Measurements from ENCODE around the gene CMC2. TPM values are rescaled to one million over a fixed set of nuclear protein-coding genes. Genes with fewer than 3 reads are reported as not detected.

Gene CMC2
- total and polyA plus RNA-seq, 7 donors, result 35.2 to 136 (median 54.6) TPM

- H3K4me1 ChIP-seq, result peaks cover 0 to 35% (median 29%) of the 10 kb centered on the region in 4 donors
- no peaks in the 10 kb centered on the region for H3K36me3 ChIP-seq
- no peaks in the 10 kb centered on the region for H3K9me3 ChIP-seq
- TF ChIP-seq POLR2A (IDR thresholded peaks at IDR 0.05), result no peak
- TF ChIP-seq EP300 (IDR thresholded peaks at IDR 0.05), result no peak
- TF ChIP-seq POLR2AphosphoS5 (IDR thresholded peaks at IDR 0.05), result no peak
- no peak for DNase-seq
- no peaks in the 10 kb centered on the region for H3K27me3 ChIP-seq
- intact Hi-C loops (cut with DNase I), result no loop called here
- WGBS, 2 donors, result 77 to 83% methylated on average over 2 of the region's 2 CpGs
- no peak overlapping the region for H3K27ac ChIP-seq
- no peak overlapping the region for H3K4me3 ChIP-seq
Measured at GRCh38 chr16:80936410-80936809, 70.3 kb downstream of the CMC2 start.

DNA sequence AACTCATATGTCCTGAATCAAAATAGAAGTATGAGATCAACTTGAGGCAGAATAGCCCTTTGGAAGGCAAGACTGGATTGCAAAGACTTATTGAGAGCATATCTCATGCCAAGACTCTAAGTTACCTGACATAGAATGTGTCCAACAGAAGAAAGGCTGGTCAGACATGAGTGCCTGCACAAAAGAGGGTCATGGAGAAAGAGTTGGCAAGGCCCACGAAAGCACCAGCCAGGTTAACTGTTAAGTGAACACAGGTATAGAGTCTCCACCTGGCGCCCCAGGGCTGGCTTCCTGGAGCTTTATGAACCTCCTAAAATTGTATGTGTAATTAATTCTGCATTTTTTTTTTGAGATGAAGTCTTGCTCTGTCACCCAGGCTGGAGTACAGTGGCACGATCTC is 71.0 kb downstream of the CMC2 start:
- no peaks in the 10 kb centered on the region for H3K27me3 ChIP-seq
- peaks cover 0 to 37% (median 29%) of the 10 kb centered on the region in 4 donors for H3K4me1 ChIP-seq
- TF ChIP-seq POLR2AphosphoS5 (IDR thresholded peaks at IDR 0.05) (no peak), POLR2A (IDR thresholded peaks at IDR 0.05) (no peak)
- TF ChIP-seq, protein P1, sequence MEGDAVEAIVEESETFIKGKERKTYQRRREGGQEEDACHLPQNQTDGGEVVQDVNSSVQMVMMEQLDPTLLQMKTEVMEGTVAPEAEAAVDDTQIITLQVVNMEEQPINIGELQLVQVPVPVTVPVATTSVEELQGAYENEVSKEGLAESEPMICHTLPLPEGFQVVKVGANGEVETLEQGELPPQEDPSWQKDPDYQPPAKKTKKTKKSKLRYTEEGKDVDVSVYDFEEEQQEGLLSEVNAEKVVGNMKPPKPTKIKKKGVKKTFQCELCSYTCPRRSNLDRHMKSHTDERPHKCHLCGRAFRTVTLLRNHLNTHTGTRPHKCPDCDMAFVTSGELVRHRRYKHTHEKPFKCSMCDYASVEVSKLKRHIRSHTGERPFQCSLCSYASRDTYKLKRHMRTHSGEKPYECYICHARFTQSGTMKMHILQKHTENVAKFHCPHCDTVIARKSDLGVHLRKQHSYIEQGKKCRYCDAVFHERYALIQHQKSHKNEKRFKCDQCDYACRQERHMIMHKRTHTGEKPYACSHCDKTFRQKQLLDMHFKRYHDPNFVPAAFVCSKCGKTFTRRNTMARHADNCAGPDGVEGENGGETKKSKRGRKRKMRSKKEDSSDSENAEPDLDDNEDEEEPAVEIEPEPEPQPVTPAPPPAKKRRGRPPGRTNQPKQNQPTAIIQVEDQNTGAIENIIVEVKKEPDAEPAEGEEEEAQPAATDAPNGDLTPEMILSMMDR (IDR thresholded peaks at IDR 0.05), result no peak
- WGBS, 2 donors, result 91 to 92% methylated on average over 3 of the region's 3 CpGs
- intact Hi-C loops (cut with DNase I), result no loop called here
- no peak overlapping the region for H3K4me3 ChIP-seq
- no peaks in the 10 kb centered on the region for H3K9me3 ChIP-seq
- no peaks in the 10 kb centered on the region for H3K36me3 ChIP-seq
- H3K27ac ChIP-seq, result no peak overlapping the region
- no peak for DNase-seq

- WGBS, 2 donors, result 18 to 24% methylated on average over 20 of the region's 20 CpGs
- H3K27me3 ChIP-seq, result no peaks in the 10 kb centered on the region
- H3K4me3 ChIP-seq, result peak overlapping the region; percentile 29 to 51 (median 46)
- no peak for TF ChIP-seq EP300 (IDR thresholded peaks at IDR 0.05)
- TF ChIP-seq POLR2AphosphoS5 (IDR thresholded peaks at IDR 0.05), result peak in 3 of 4 donors; percentile 5 to 44 (median 19)
- no peak for TF ChIP-seq POLR2A (IDR thresholded peaks at IDR 0.05)
- intact Hi-C loops (cut with DNase I), result no loop called here
- peak overlapping the region; percentile 81 to 92 (median 89) for H3K27ac ChIP-seq
- H3K9me3 ChIP-seq, result no peaks in the 10 kb centered on the region
- H3K4me1 ChIP-seq, result peaks cover 0 to 29% (median 20%) of the 10 kb centered on the region in 4 donors
- H3K36me3 ChIP-seq, result no peaks in the 10 kb centered on the region
- DNase-seq, result peak; percentile 79
Measured at GRCh38 chr16:80932708-80933095, 74.0 kb downstream of the CMC2 start.

- no peaks in the 10 kb centered on the region for H3K36me3 ChIP-seq
- DNase-seq, result peak; percentile 92
- intact Hi-C loops (cut with DNase I), result no loop called here
- no peak for TF ChIP-seq POLR2A (IDR thresholded peaks at IDR 0.05)
- peak in 1 of 4 donors; percentile 16 for TF ChIP-seq POLR2AphosphoS5 (IDR thresholded peaks at IDR 0.05)
- TF ChIP-seq EP300 (IDR thresholded peaks at IDR 0.05), result no peak
- TF ChIP-seq, protein P1 (IDR thresholded peaks at IDR 0.05), result no peak
- H3K27me3 ChIP-seq, result no peaks in the 10 kb centered on the region
- WGBS, 2 donors, result 2% methylated on average over 67 of the region's 67 CpGs
- peak overlapping the region; percentile 29 to 51 (median 46) for H3K4me3 ChIP-seq
- peak overlapping the region; percentile 81 to 92 (median 89) for H3K27ac ChIP-seq
- H3K4me1 ChIP-seq, result peaks cover 0 to 22% (median 15%) of the 10 kb centered on the region in 4 donors
- H3K9me3 ChIP-seq, result no peaks in the 10 kb centered on the region
Measured at GRCh38 chr16:80931801-80932707, 74.6 kb downstream of the CMC2 start.

DNA sequence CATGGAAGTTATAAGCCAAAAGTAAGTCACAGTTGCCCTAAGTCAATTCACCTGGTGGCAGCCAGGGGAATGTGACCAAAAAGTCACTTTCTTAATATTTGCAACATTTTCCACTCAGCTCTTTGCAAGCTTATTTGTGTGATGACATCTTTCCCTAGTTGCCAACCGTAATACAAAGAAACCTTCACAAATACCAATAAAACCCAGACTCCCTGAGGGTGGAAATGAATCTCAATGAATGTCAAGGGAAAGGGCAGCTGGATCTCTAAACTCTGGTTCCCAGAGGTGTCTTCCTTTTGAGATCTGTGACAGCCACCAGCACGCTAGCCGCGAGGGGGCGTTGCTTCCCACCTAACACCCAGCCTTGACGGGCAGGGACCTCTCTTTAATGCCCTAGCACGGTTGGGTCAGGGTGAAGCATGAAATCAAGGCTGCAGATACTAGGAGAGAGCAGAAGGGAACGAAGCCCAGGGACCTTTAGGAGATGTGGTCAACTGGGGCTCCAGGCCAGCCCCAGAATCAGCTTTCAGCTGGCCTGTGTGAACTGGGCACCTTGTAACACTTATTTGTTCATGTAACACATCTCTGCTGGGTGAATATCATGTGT is 82.2 kb downstream of the CMC2 start:
- intact Hi-C loops (cut with DNase I), result no loop called here
- H3K9me3 ChIP-seq, result no peaks in the 10 kb centered on the region
- H3K27ac ChIP-seq, result no peak overlapping the region
- TF ChIP-seq POLR2A (IDR thresholded peaks at IDR 0.05), result no peak
- TF ChIP-seq, protein P1 (IDR thresholded peaks at IDR 0.05), result peak in 1 of 4 experiments; percentile 24
- WGBS, 2 donors, result 13 to 24% methylated on average over 8 of the region's 8 CpGs
- no peak for DNase-seq
- H3K27me3 ChIP-seq, result no peaks in the 10 kb centered on the region
- H3K36me3 ChIP-seq, result no peaks in the 10 kb centered on the region
- no peaks in the 10 kb centered on the region for H3K4me1 ChIP-seq
- H3K4me3 ChIP-seq, result no peak overlapping the region

Data from sigmoid colon (tissue), 7 donors.